NCI-H226 (cell line): ENCODE measurements around the gene FBH1.
"Not testable (repeated sequence)": the region's sequence is repeated elsewhere in the genome, so short reads cannot be mapped to it uniquely, and the experiment has no call there.

ENCODE experiments used
- DNase-seq: peaks from one replicate; pipeline ENCODE4 v3.0.0-alpha.2; 2015

FBH1 gene

GRCh38 chr10:5889624-5890451 is at the start of gene FBH1, which contains the start of gene ANKRD16:
Gene FBH1, plus strand, starts transcription at chr10:5890243. Its CDS starts 103 bp downstream, at chr10:5890346.
Gene ANKRD16, minus strand, starts transcription at chr10:5889893. Its CDS starts 539 bp downstream, at chr10:5889354.
- DNase-seq = peak; percentile 82

GRCh38 chr10:5840314-5841307 is 49.4 kb upstream of the FBH1 start:
- no peak for DNase-seq

GRCh38 chr10:5841965-5842364 is 48.1 kb upstream of the FBH1 start:
- no peak for DNase-seq

GRCh38 chr10:5843686-5844344 is 46.2 kb upstream of the FBH1 start:
- no peak for DNase-seq

- no peak for DNase-seq
Measured at GRCh38 chr10:5844345-5845055, 45.5 kb upstream of the FBH1 start.

- DNase-seq = not testable (repeated sequence)
Measured at GRCh38 chr10:5846667-5847066, 43.4 kb upstream of the FBH1 start.

GRCh38 chr10:5854131-5854475 is 35.9 kb upstream of the FBH1 start:
- no peak for DNase-seq

- DNase-seq = no peak
Measured at GRCh38 chr10:5855979-5856700, 33.9 kb upstream of the FBH1 start.

GRCh38 chr10:5856701-5857004 is 33.4 kb upstream of the FBH1 start:
- no peak for DNase-seq

- DNase-seq = no peak
Measured at GRCh38 chr10:5858811-5859210, 31.2 kb upstream of the FBH1 start.

- no peak for DNase-seq
Measured at GRCh38 chr10:5860066-5860465, 30.0 kb upstream of the FBH1 start.

- no peak for DNase-seq
Measured at GRCh38 chr10:5862360-5862961, 27.6 kb upstream of the FBH1 start.

- DNase-seq = not testable (repeated sequence)
Measured at GRCh38 chr10:5862981-5863685, 26.9 kb upstream of the FBH1 start.

- not testable (repeated sequence) for DNase-seq
Measured at GRCh38 chr10:5866451-5867081, 23.5 kb upstream of the FBH1 start.

GRCh38 chr10:5867091-5867615 is 22.9 kb upstream of the FBH1 start:
- not testable (repeated sequence) for DNase-seq

GRCh38 chr10:5868383-5868782 is 21.7 kb upstream of the FBH1 start:
- not testable (repeated sequence) for DNase-seq

GRCh38 chr10:5869156-5869555 is 20.9 kb upstream of the FBH1 start:
- DNase-seq = no peak

- DNase-seq = no peak
Measured at GRCh38 chr10:5871596-5871995, 18.4 kb upstream of the FBH1 start.

- DNase-seq = peak; percentile 18
Measured at GRCh38 chr10:5873515-5873995, 16.5 kb upstream of the FBH1 start.
